ENCODE data around the gene OSBPL5. TPM values are rescaled to one million over a fixed set of nuclear protein-coding genes. Genes with fewer than 3 reads are reported as not detected.

The OSBPL5 gene
- total and polyA plus RNA-seq, 4 donors: 15.2 to 51.5 (median 28.3) TPM

GRCh38 chr11:3203221-3204043, 38.3 kb upstream of the OSBPL5 start:
- 4 to 7% methylated on average over 51 of the region's 51 CpGs for WGBS, 2 donors
- peak in 1 of 3 donors; percentile 24 for DNase-seq
- no peak overlapping the region for H3K27ac ChIP-seq (ENCODE audit: low read depth in 1 of 2, low read length in 1 of 2)
- peaks cover 0 to 12% (median 5%) of the 10 kb centered on the region in 5 donors for H3K4me1 ChIP-seq (ENCODE audit: control insufficient read depth in 5 of 5, insufficient read depth in 5 of 5, low read length in 5 of 5)
- H3K9ac ChIP-seq (ENCODE audit: insufficient read depth in 1 of 2, low read length in 2 of 2): no peak overlapping the region
- peaks cover 0 to 2% (median 0%) of the 10 kb centered on the region in 4 donors for H3K9me3 ChIP-seq (ENCODE audit: control insufficient read depth in 4 of 4, insufficient read depth in 3 of 4, low read length in 3 of 4)
- peaks cover 0 to 24% (median 15%) of the 10 kb centered on the region in 3 donors for H3K27me3 ChIP-seq (ENCODE audit: control insufficient read depth in 3 of 3, insufficient read depth in 3 of 3, low read length in 2 of 3)
- H3K36me3 ChIP-seq (ENCODE audit: control insufficient read depth in 4 of 4, insufficient read depth in 4 of 4, low read length in 4 of 4): no peaks in the 10 kb centered on the region
- no peak for ATAC-seq (ENCODE audit: insufficient read depth, low FRiP score)
- H3K4me3 ChIP-seq: no peak overlapping the region
- TF ChIP-seq, protein P1, sequence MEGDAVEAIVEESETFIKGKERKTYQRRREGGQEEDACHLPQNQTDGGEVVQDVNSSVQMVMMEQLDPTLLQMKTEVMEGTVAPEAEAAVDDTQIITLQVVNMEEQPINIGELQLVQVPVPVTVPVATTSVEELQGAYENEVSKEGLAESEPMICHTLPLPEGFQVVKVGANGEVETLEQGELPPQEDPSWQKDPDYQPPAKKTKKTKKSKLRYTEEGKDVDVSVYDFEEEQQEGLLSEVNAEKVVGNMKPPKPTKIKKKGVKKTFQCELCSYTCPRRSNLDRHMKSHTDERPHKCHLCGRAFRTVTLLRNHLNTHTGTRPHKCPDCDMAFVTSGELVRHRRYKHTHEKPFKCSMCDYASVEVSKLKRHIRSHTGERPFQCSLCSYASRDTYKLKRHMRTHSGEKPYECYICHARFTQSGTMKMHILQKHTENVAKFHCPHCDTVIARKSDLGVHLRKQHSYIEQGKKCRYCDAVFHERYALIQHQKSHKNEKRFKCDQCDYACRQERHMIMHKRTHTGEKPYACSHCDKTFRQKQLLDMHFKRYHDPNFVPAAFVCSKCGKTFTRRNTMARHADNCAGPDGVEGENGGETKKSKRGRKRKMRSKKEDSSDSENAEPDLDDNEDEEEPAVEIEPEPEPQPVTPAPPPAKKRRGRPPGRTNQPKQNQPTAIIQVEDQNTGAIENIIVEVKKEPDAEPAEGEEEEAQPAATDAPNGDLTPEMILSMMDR (IDR thresholded peaks at IDR 0.05; ENCODE audit: control extremely low read depth, extremely low read depth): no peak

DNA sequence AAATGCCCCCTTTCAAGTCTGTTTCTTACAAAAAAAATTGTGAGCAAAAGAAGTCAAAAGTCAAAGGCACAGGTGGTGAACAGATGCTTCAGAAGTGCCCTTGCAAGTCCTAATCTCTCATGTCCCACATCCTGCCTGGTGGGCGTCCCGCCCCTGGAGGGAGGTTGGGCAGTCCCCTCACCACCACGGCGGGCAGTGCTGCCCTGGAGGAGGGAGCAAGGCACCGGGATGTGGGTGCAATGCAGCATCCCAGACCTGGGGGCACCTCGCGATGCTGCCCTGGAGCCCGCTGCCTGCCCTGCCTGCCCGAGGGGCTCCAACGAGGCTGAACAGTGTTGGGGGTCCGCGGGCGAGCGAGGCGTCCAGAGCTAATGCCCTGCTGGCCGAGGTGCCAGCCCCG, 37.6 kb upstream of the OSBPL5 start:
- ATAC-seq (ENCODE audit: insufficient read depth, low FRiP score) (no peak), DNase-seq (no peak)
- Histone ChIP-seq H3K9me3 (ENCODE audit: control insufficient read depth in 4 of 4, insufficient read depth in 3 of 4, low read length in 3 of 4) (peaks cover 0 to 2% (median 0%) of the 10 kb centered on the region in 4 donors), H3K4me1 (ENCODE audit: control insufficient read depth in 5 of 5, insufficient read depth in 5 of 5, low read length in 5 of 5) (peaks cover 0 to 12% (median 5%) of the 10 kb centered on the region in 5 donors), H3K36me3 (ENCODE audit: control insufficient read depth in 4 of 4, insufficient read depth in 4 of 4, low read length in 4 of 4) (no peaks in the 10 kb centered on the region), H3K9ac (ENCODE audit: insufficient read depth in 1 of 2, low read length in 2 of 2) (no peak overlapping the region), H3K4me3 (no peak overlapping the region), H3K27me3 (ENCODE audit: control insufficient read depth in 3 of 3, insufficient read depth in 3 of 3, low read length in 2 of 3) (peaks cover 0 to 26% (median 15%) of the 10 kb centered on the region in 3 donors), H3K27ac (ENCODE audit: low read depth in 1 of 2, low read length in 1 of 2) (no peak overlapping the region)
- TF ChIP-seq, protein P1 (IDR thresholded peaks at IDR 0.05; ENCODE audit: control extremely low read depth, extremely low read depth): no peak
- 10 to 11% methylated on average over 17 of the region's 17 CpGs for WGBS, 2 donors

DNA sequence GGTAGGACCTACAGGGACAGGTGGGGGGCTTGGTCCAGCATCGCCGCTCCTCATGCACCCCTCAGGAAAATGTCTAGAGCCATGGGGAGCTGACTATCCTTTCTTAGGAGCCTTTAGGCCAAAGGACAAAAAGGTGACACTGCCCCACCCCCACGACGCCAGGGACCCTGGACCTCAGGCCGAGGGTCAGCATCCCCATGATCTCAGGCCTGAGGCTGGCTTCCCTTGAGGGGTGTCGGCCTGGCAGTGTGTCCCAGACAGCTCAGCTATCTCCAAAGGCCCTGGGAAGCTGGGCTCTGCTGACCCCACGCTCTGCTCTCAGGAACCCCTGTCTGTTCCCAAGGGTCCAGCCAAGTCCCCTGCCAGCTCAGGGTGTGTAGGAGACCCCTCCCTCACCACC, 37.2 kb upstream of the OSBPL5 start:
- WGBS, 2 donors: 72 to 74% methylated on average over 7 of the region's 7 CpGs
- DNase-seq (no peak), ATAC-seq (ENCODE audit: insufficient read depth, low FRiP score) (no peak)
- H3K4me3 ChIP-seq: no peak overlapping the region
- H3K9ac ChIP-seq (ENCODE audit: insufficient read depth in 1 of 2, low read length in 2 of 2): no peak overlapping the region
- TF ChIP-seq, protein P1 (IDR thresholded peaks at IDR 0.05; ENCODE audit: control extremely low read depth, extremely low read depth): no peak
- peaks cover 0 to 2% (median 0%) of the 10 kb centered on the region in 4 donors for H3K9me3 ChIP-seq (ENCODE audit: control insufficient read depth in 4 of 4, insufficient read depth in 3 of 4, low read length in 3 of 4)
- no peaks in the 10 kb centered on the region for H3K36me3 ChIP-seq (ENCODE audit: control insufficient read depth in 4 of 4, insufficient read depth in 4 of 4, low read length in 4 of 4)
- peaks cover 0 to 12% (median 5%) of the 10 kb centered on the region in 5 donors for H3K4me1 ChIP-seq (ENCODE audit: control insufficient read depth in 5 of 5, insufficient read depth in 5 of 5, low read length in 5 of 5)
- peaks cover 0 to 27% (median 15%) of the 10 kb centered on the region in 3 donors for H3K27me3 ChIP-seq (ENCODE audit: control insufficient read depth in 3 of 3, insufficient read depth in 3 of 3, low read length in 2 of 3)
- H3K27ac ChIP-seq (ENCODE audit: low read depth in 1 of 2, low read length in 1 of 2): no peak overlapping the region

Measured in lung (tissue), 12 donors.